Gastrocnemius medialis (tissue), 4 donors: ENCODE results near the gene SERPINE2. TPM values are rescaled to one million over a fixed set of nuclear protein-coding genes. Genes with fewer than 3 reads are reported as not detected.
A peak's percentile ranks its signal among the peaks of the same experiment; 100 is the strongest.

Experiments
- ATAC-seq, 2 donors: fragments of 150-250 bp; one replicate each; pipeline ENCODE4 v1.9.1; 2016
- DNase-seq, 2 donors: peaks; one replicate each; pipeline ENCODE4 v3.0.0-alpha.2; 2019
- H3K27ac ChIP-seq, 4 donors: fragments of 200-600 bp; sonication (generic); 1 replicate in 1 of 4; 2 replicates in 3 of 4; pipeline ENCODE4 v1.5.1; 2016 to 2018; ENCODE audit warnings: mild to moderate bottlenecking in 2 of 4, moderate library complexity in 1 of 4
- H3K27me3 ChIP-seq, 3 donors: fragments of 200-600 bp; sonication (generic) in 2 of 3; 1 replicate in 1 of 3; 2 replicates in 2 of 3; pipeline versions ENCODE4 v1.5.1 to v1.6.0; 2016 to 2019; ENCODE audit warnings: mild to moderate bottlenecking in 1 of 3, moderate library complexity in 1 of 3
- H3K36me3 ChIP-seq, 2 donors: fragments of 200-600 bp; sonication (generic) in 1 of 2; one replicate each; pipeline ENCODE4 v1.5.1; 2017 to 2018
- H3K4me1 ChIP-seq, 2 donors: fragments of 200-600 bp; sonication (generic) in 1 of 2; one replicate each; pipeline ENCODE4 v1.5.1; 2016 to 2017; ENCODE audit warnings: mild to moderate bottlenecking in 2 of 2
- H3K4me3 ChIP-seq, 4 donors: fragments of 200-600 bp; sonication (generic) in 3 of 4; 1 replicate in 1 of 4; 2 replicates in 3 of 4; pipeline ENCODE4 v1.5.1; 2016 to 2019; ENCODE audit warnings: mild to moderate bottlenecking in 2 of 4
- H3K9me3 ChIP-seq, 3 donors: fragments of 200-600 bp; sonication (generic) in 2 of 3; 1 replicate in 1 of 3; 2 replicates in 2 of 3; pipeline ENCODE4 v1.5.1; 2016 to 2019
- CTCF ChIP-seq, 5 experiments: fragments of 450-650 bp in 3 of 5; fragments of 200-600 bp in 2 of 5; sonication (generic) in 2 of 5; IDR thresholded peaks in 4 of 5; conservative IDR thresholded peaks in 1 of 5; 1 replicate in 4 of 5; 2 replicates in 1 of 5; pipeline ENCODE4 v1.5.1; 2016 to 2019; ENCODE audit warnings: antibody characterized with exemption in 5 of 5, mild to moderate bottlenecking in 3 of 5, moderate library complexity in 3 of 5
- POLR2A ChIP-seq, 2 donors: fragments of 450-650 bp; IDR thresholded peaks; one replicate each; pipeline ENCODE4 v1.6.1; 2017; ENCODE audit warnings: antibody characterized with exemption in 2 of 2, mild to moderate bottlenecking in 2 of 2, moderate library complexity in 2 of 2
- in situ Hi-C, 4 donors: fragments of 200-750 bp; cut with MboI; loops; one replicate each; pipeline versions ENCODE4 v1.15.0 to v1.8.0; 2017; ENCODE audit warnings: low sequenced_read_pairs in 4 of 4
- intact Hi-C: fragments of 100-400 bp; cut with DNase I; formaldehyde crosslinking; loops from one replicate; pipeline ENCODE4 v1.15.1; 2023; ENCODE audit warnings: low total_unique reads
- total RNA-seq, 4 donors: library from RNA; depleted of rRNA; stranded (reverse); fragments of >200 nt; gene quantifications; one replicate each; pipeline versions ENCODE4 v1.1.0 to v1.2.3, GENCODE V29; 2016

Gene SERPINE2
- total RNA-seq, 4 donors from 2014 or later: 0.41 to 2.8 (median 1.4) TPM

GRCh38 chr2:223957092-223957851, 81.8 kb downstream of the SERPINE2 start, which contains the start of gene MRPL44:
Gene MRPL44 (plus strand): TSS chr2:223957463. CDS start chr2:223957473, 10 bp downstream.
- peaks cover 40 to 50% of the 10 kb centered on the region in 2 donors for H3K4me1 ChIP-seq
- DNase-seq (peak; percentile 93 to 94), ATAC-seq (peak; percentile 96 to 97)
- peak within 1 kb of the TSS; percentile 82 to 94 (median 87) for H3K27ac ChIP-seq
- H3K27me3 ChIP-seq: no peaks in the 10 kb centered on the region
- in situ Hi-C loops (loop anchor here in 3 of 4 donors (25.0 kb wide), 2 partner anchors 605 to 630 kb away; partner anchors contain the start of gene CUL3 (in 2 of the 3)), intact Hi-C loops (loop anchor here (1.0 to 10.0 kb wide), 2 partner anchors 12 to 1302 kb away; partner anchors contain the start of genes FARSB and WDFY1)
- no peaks in the 10 kb centered on the region for H3K9me3 ChIP-seq
- peak within 1 kb of the TSS; percentile 89 to 100 (median 96) for H3K4me3 ChIP-seq
- TF ChIP-seq POLR2A (IDR thresholded peaks at IDR 0.05): peak; percentile 75
- peak in 3 of 5 experiments; percentile 20 to 29 (median 20) for TF ChIP-seq CTCF (IDR thresholded peaks at IDR 0.05 in 4 of 5, conservative IDR thresholded peaks at IDR 0.05 in 1 of 5)
- peaks cover 0 to 15% of the 10 kb centered on the region in 2 donors for H3K36me3 ChIP-seq

- no peaks in the 10 kb centered on the region for H3K27me3 ChIP-seq
- no peak for TF ChIP-seq CTCF (IDR thresholded peaks at IDR 0.05 in 4 of 5, conservative IDR thresholded peaks at IDR 0.05 in 1 of 5)
- no peaks in the 10 kb centered on the region for H3K9me3 ChIP-seq
- peak overlapping the region; percentile 82 to 94 (median 87) for H3K27ac ChIP-seq
- in situ Hi-C loops: loop anchor here in 3 of 4 donors (25.0 kb wide), 2 partner anchors 606 to 631 kb away; partner anchors contain the start of gene CUL3 (in 2 of the 3)
- intact Hi-C loops: loop anchor here (10.0 kb wide), 1 partner anchor 1301 kb away; the partner anchor contains the start of gene FARSB
- ATAC-seq (no peak), DNase-seq (no peak)
- H3K4me1 ChIP-seq: peaks cover 32 to 40% of the 10 kb centered on the region in 2 donors
- peaks cover 0 to 15% of the 10 kb centered on the region in 2 donors for H3K36me3 ChIP-seq
- peak overlapping the region in 1 of 4 donors; percentile 100 for H3K4me3 ChIP-seq
These were observed 82.8 kb downstream of the SERPINE2 start for GRCh38 chr2:223956300-223956699.

GRCh38 chr2:223954401-223954800, 84.7 kb downstream of the SERPINE2 start:
- intact Hi-C loops (loop anchor here (10.0 kb wide), 1 partner anchor 1300 kb away; the partner anchor contains the start of gene FARSB), in situ Hi-C loops (loop anchor here in 3 of 4 donors (25.0 kb wide), 2 partner anchors 608 to 633 kb away; partner anchors contain the start of gene CUL3 (in 2 of the 3))
- no peaks in the 10 kb centered on the region for H3K9me3 ChIP-seq
- no peak overlapping the region for H3K4me3 ChIP-seq
- ATAC-seq: no peak
- no peaks in the 10 kb centered on the region for H3K27me3 ChIP-seq
- no peak for DNase-seq
- no peak overlapping the region for H3K27ac ChIP-seq
- TF ChIP-seq CTCF (IDR thresholded peaks at IDR 0.05 in 4 of 5, conservative IDR thresholded peaks at IDR 0.05 in 1 of 5): no peak
- no peak for TF ChIP-seq POLR2A (IDR thresholded peaks at IDR 0.05)
- peaks cover 13 to 21% of the 10 kb centered on the region in 2 donors for H3K4me1 ChIP-seq
- H3K36me3 ChIP-seq: no peaks in the 10 kb centered on the region

- intact Hi-C loops: loop anchor here (10.0 kb wide), 1 partner anchor 1298 kb away; the partner anchor contains the start of gene FARSB
- in situ Hi-C loops: loop anchor here in 3 of 4 donors (25.0 kb wide), 2 partner anchors 610 to 635 kb away; partner anchors contain the start of gene CUL3 (in 2 of the 3)
These were observed 86.7 kb downstream of the SERPINE2 start for GRCh38 chr2:223952280-223952968.

More at GRCh38 chr2:223952280-223952968, 86.7 kb downstream of the SERPINE2 start:
- DNase-seq (no peak), ATAC-seq (no peak)
- Histone ChIP-seq H3K27me3 (no peaks in the 10 kb centered on the region), H3K9me3 (no peaks in the 10 kb centered on the region), H3K4me3 (no peak overlapping the region), H3K36me3 (no peaks in the 10 kb centered on the region), H3K27ac (no peak overlapping the region), H3K4me1 (peaks cover 0 to 7% of the 10 kb centered on the region in 2 donors)
- TF ChIP-seq CTCF (IDR thresholded peaks at IDR 0.05 in 4 of 5, conservative IDR thresholded peaks at IDR 0.05 in 1 of 5): no peak
- no peak for TF ChIP-seq POLR2A (IDR thresholded peaks at IDR 0.05)
